Loucy (cell line): ENCODE measurements around the gene PITX3.

Experiments
- H2AFZ ChIP-seq: fragments of 200-600 bp; sonication (generic); 2 replicates; pipeline ENCODE4 v1.6.0; 2016; ENCODE audit warnings: antibody characterized with exemption, mild to moderate bottlenecking, low read length, moderate library complexity
- H3F3A ChIP-seq: fragments of 200-600 bp; 2 replicates; pipeline ENCODE4 v1.6.0; 2016; ENCODE audit warnings: antibody characterized with exemption, low read depth, mild to moderate bottlenecking
- H3K27me3 ChIP-seq: fragments of 200-600 bp; sonication (generic); 2 replicates; pipeline ENCODE4 v1.6.1; 2014; ENCODE audit warnings: low read length, mild to moderate bottlenecking; ENCODE audit not compliant: insufficient read depth, poor library complexity, severe bottlenecking
- H3K36me3 ChIP-seq: fragments of 200-600 bp; sonication (generic); 2 replicates; pipeline ENCODE4 v1.6.1; 2016; ENCODE audit warnings: low read length; ENCODE audit not compliant: insufficient read depth
- H3K4me1 ChIP-seq: fragments of 200-600 bp; sonication (generic); 2 replicates; pipeline ENCODE4 v1.5.1; 2014; ENCODE audit warnings: low read length, mild to moderate bottlenecking; ENCODE audit not compliant: insufficient read depth, poor library complexity, severe bottlenecking
- H3K4me2 ChIP-seq: fragments of 200-600 bp; sonication (generic); 2 replicates; pipeline ENCODE4 v1.6.0; 2014; ENCODE audit warnings: antibody characterized with exemption, low read length, low read depth, mild to moderate bottlenecking; ENCODE audit not compliant: poor library complexity, severe bottlenecking
- H3K4me3 ChIP-seq: fragments of 200-600 bp; sonication (generic); 2 replicates; pipeline ENCODE4 v1.5.1; 2014; ENCODE audit warnings: low read length, mild to moderate bottlenecking, mixed read lengths; ENCODE audit not compliant: poor library complexity, severe bottlenecking
- H3K79me2 ChIP-seq: fragments of 200-600 bp; sonication (generic); 2 replicates; pipeline ENCODE4 v1.6.1; 2014; ENCODE audit warnings: low read length; ENCODE audit not compliant: insufficient read depth
- H3K9ac ChIP-seq: fragments of 200-600 bp; sonication (generic); 2 replicates; pipeline ENCODE4 v1.6.0; 2014; ENCODE audit warnings: mild to moderate bottlenecking, low read depth, low read length, moderate library complexity; ENCODE audit not compliant: poor library complexity, severe bottlenecking
- H3K9me2 ChIP-seq: fragments of 200-600 bp; sonication (generic); replicated peaks from 2 replicates; pipeline ENCODE4 v1.6.1; 2016; ENCODE audit warnings: low read depth, low read length, mixed read lengths
- H3K9me3 ChIP-seq: fragments of 200-600 bp; sonication (generic); 2 replicates; pipeline ENCODE4 v1.6.1; 2014; ENCODE audit warnings: mild to moderate bottlenecking, antibody characterized with exemption, low read length, low read depth; ENCODE audit not compliant: insufficient read depth
- H4K20me1 ChIP-seq: fragments of 200-600 bp; sonication (generic); 2 replicates; pipeline ENCODE4 v1.6.0; 2014; ENCODE audit warnings: antibody characterized with exemption, low read length, mild to moderate bottlenecking; ENCODE audit not compliant: insufficient read depth, poor library complexity, severe bottlenecking
- CTCF ChIP-seq: fragments of 200-600 bp; sonication (generic); conservative IDR thresholded peaks from 2 replicates; pipeline ENCODE4 v1.5.1; 2014; ENCODE audit warnings: mild to moderate bottlenecking, antibody characterized with exemption, low read length
- EZH2phosphoT487 ChIP-seq: fragments of 200-600 bp; IDR thresholded peaks from 2 replicates; pipeline ENCODE4 v1.6.1; 2018; ENCODE audit warnings: antibody characterized with exemption, mild to moderate bottlenecking, moderate library complexity, borderline replicate concordance

PITX3 gene

GRCh38 chr10:102285133-102285532 is 43.8 kb upstream of the PITX3 start:
- Histone ChIP-seq H3K9me2 (no peaks in the 10 kb centered on the region), H3F3A (no peaks in the 10 kb centered on the region), H3K36me3 (peaks cover 26% of the 10 kb centered on the region; the same call in 1 of the 2 replicates)

GRCh38 chr10:102284531-102284930 is 43.2 kb upstream of the PITX3 start:
- H3K9ac ChIP-seq, result no peak overlapping the region
- TF ChIP-seq CTCF (no peak), EZH2phosphoT487 (no peak)
- H3K36me3 ChIP-seq, result peaks cover 25% of the 10 kb centered on the region; the same call in 1 of the 2 replicates
- H2AFZ ChIP-seq, result no peak overlapping the region
- no peaks in the 10 kb centered on the region for H3K27me3 ChIP-seq
- H3K9me2 ChIP-seq, result no peaks in the 10 kb centered on the region
- H3K4me3 ChIP-seq, result no peak overlapping the region
- no peak overlapping the region for H3K4me2 ChIP-seq
- no peaks in the 10 kb centered on the region for H3K9me3 ChIP-seq
- H3K79me2 ChIP-seq, result peaks cover 77% of the 10 kb centered on the region
- H3K4me1 ChIP-seq, result peaks cover 7% of the 10 kb centered on the region
- H3F3A ChIP-seq, result no peaks in the 10 kb centered on the region
- peaks cover 47% of the 10 kb centered on the region for H4K20me1 ChIP-seq

More at GRCh38 chr10:102285133-102285532, 43.8 kb upstream of the PITX3 start:
- H3K9ac ChIP-seq, result no peak overlapping the region
- no peak overlapping the region for H2AFZ ChIP-seq
- H4K20me1 ChIP-seq, result peaks cover 48% of the 10 kb centered on the region
- no peaks in the 10 kb centered on the region for H3K9me3 ChIP-seq
- peaks cover 7% of the 10 kb centered on the region for H3K4me1 ChIP-seq
- H3K27me3 ChIP-seq, result no peaks in the 10 kb centered on the region
- no peak overlapping the region for H3K4me3 ChIP-seq
- TF ChIP-seq CTCF, result no peak
- H3K79me2 ChIP-seq, result peaks cover 78% of the 10 kb centered on the region
- no peak overlapping the region for H3K4me2 ChIP-seq

- Histone ChIP-seq H3K36me3 (peaks cover 22% of the 10 kb centered on the region; the same call in 1 of the 2 replicates), H3F3A (no peaks in the 10 kb centered on the region), H2AFZ (no peak overlapping the region), H3K9me2 (no peaks in the 10 kb centered on the region), H3K79me2 (peaks cover 71% of the 10 kb centered on the region), H3K9me3 (no peaks in the 10 kb centered on the region), H3K9ac (no peak overlapping the region), H4K20me1 (peaks cover 46% of the 10 kb centered on the region), H3K4me1 (peaks cover 7% of the 10 kb centered on the region), H3K27me3 (no peaks in the 10 kb centered on the region), H3K4me2 (no peak overlapping the region), H3K4me3 (no peak overlapping the region)
- TF ChIP-seq EZH2phosphoT487, result no peak
Measured at GRCh38 chr10:102283890-102284289, 42.6 kb upstream of the PITX3 start.

- Histone ChIP-seq H3K9me2 (no peaks in the 10 kb centered on the region), H3K79me2 (peaks cover 72% of the 10 kb centered on the region), H3K27me3 (no peaks in the 10 kb centered on the region), H4K20me1 (peaks cover 50% of the 10 kb centered on the region), H3K4me2 (no peak overlapping the region), H3K36me3 (peaks cover 22% of the 10 kb centered on the region; the same call in 1 of the 2 replicates), H3K9me3 (no peaks in the 10 kb centered on the region), H3K4me3 (no peak overlapping the region), H3K9ac (no peak overlapping the region), H3K4me1 (peaks cover 7% of the 10 kb centered on the region), H3F3A (no peaks in the 10 kb centered on the region), H2AFZ (no peak overlapping the region)
- TF ChIP-seq CTCF (no peak), EZH2phosphoT487 (no peak)
Measured at GRCh38 chr10:102283488-102283887, 42.2 kb upstream of the PITX3 start.
